HepG2 (cell line): ENCODE data around the gene PPP1CC. TPM values are rescaled to one million over a fixed set of nuclear protein-coding genes. Genes with fewer than 3 reads are reported as not detected.
"Not testable (repeated sequence)": the region's sequence is repeated elsewhere in the genome, so short reads cannot be mapped to it uniquely, and the experiment has no call there.

Experiments
- ATAC-seq: fragments of 200-7000 bp; cut with Tn5 transposase; 3 replicates; pipeline ENCODE4 v1.9.1; 2020; ENCODE audit warnings: mild to moderate bottlenecking, moderate library complexity
- BruUV-seq: library from RNA; stranded (reverse); fragments of 400-500 nt; replicated peaks from 2 replicates; lab custom pipeline; 2021; lab: Mats Ljungman, UMichigan
- CTCF ChIA-PET: fragments of 300-600 bp; formaldehyde crosslinking; extraction: SDS; loops from one replicate; lab custom pipeline; 2021; ENCODE audit warnings: low total read pairs, inconsistent platforms, low intra/inter-chr PET ratio; lab: Yijun Ruan, JAX
- POLR2A ChIA-PET: fragments of 350-600 bp; sonication (Branson Sonifier 250); formaldehyde crosslinking; loops from one replicate; lab custom pipeline; 2020; ENCODE audit warnings: antibody characterized with exemption, inconsistent platforms; lab: Yijun Ruan, JAX
- DNase-seq: peaks from one replicate; pipeline ENCODE4 v3.0.0-alpha.2; 2015; ENCODE audit warnings: low spot score
- FAIRE-seq: peaks from 3 replicates; lab custom pipeline; 2011; peaks lifted over from hg19 to GRCh38; lab: Jason Lieb, UNC
- H2AFZ ChIP-seq: one replicate; pipeline ENCODE4 v1.6.1; 2011; ENCODE audit warnings: low read length, inconsistent platforms
- H3K27ac ChIP-seq: fragments of 300-600 bp; 3 replicates; pipeline ENCODE4 v1.8.0; 2011; ENCODE audit warnings: mixed run types, mild to moderate bottlenecking, mixed read lengths, low read length, inconsistent platforms; ENCODE audit not compliant: insufficient read depth; ENCODE audit errors: extremely low read length
- H3K27me3 ChIP-seq, 2 experiments: fragments of 200-600 bp in 1 of 2; 2 replicates in 1 of 2; 3 replicates in 1 of 2; pipeline versions ENCODE4 v1.6.0 to v1.8.0; 2011; ENCODE audit warnings: low read length in 2 of 2, mild to moderate bottlenecking in 2 of 2, moderate library complexity in 2 of 2, inconsistent platforms in 1 of 2; ENCODE audit not compliant: insufficient read depth in 2 of 2, control insufficient read depth in 1 of 2
- H3K36me3 ChIP-seq, 2 experiments: fragments of 200-600 bp in 1 of 2; replicated peaks in 1 of 2; 2 replicates in 1 of 2; 3 replicates in 1 of 2; pipeline versions ENCODE4 v1.5.1 to v1.8.0; 2011; ENCODE audit warnings: low read length in 2 of 2, inconsistent platforms in 1 of 2; ENCODE audit not compliant: insufficient read depth in 2 of 2, control insufficient read depth in 1 of 2
- H3K4me1 ChIP-seq: 2 replicates; pipeline ENCODE4 v1.5.1; 2012; ENCODE audit warnings: low read length, inconsistent platforms; ENCODE audit not compliant: insufficient read depth
- H3K4me2 ChIP-seq: 2 replicates; pipeline ENCODE4 v1.6.0; 2011; ENCODE audit warnings: low read depth, low read length, inconsistent platforms
- H3K4me3 ChIP-seq, 3 experiments: fragments of 200-600 bp in 1 of 3; sonication (generic), shearing (Covaris generic) in 1 of 3; replicated peaks in 1 of 3; 2 replicates each; pipeline ENCODE4 v1.5.1; 2011 to 2016; ENCODE audit warnings: low read length in 3 of 3, inconsistent platforms in 2 of 3, low read depth in 2 of 3, mild to moderate bottlenecking in 2 of 3, control low read depth in 1 of 3, mixed read lengths in 1 of 3; ENCODE audit not compliant: insufficient read depth in 1 of 3
- H3K79me2 ChIP-seq: one replicate; pipeline ENCODE4 v1.6.1; 2011; ENCODE audit warnings: low read length, inconsistent platforms; ENCODE audit not compliant: insufficient read depth
- H3K9ac ChIP-seq: 2 replicates; pipeline ENCODE4 v1.6.0; 2011; ENCODE audit warnings: mild to moderate bottlenecking, low read depth, low read length, inconsistent platforms; ENCODE audit not compliant: insufficient read depth
- H3K9me3 ChIP-seq: 2 replicates; pipeline ENCODE4 v1.5.1; 2012; ENCODE audit warnings: mild to moderate bottlenecking, low read length
- H4K20me1 ChIP-seq: 2 replicates; pipeline ENCODE4 v1.6.0; 2011; ENCODE audit warnings: inconsistent platforms, mild to moderate bottlenecking, low read length, moderate library complexity; ENCODE audit not compliant: insufficient read depth
- DR1 ChIP-seq: sonication (generic); formaldehyde crosslinking; IDR thresholded peaks from 2 replicates; pipeline ENCODE4 v1.8.0; 2021; ENCODE audit warnings: mild to moderate bottlenecking, missing genetic modification reagents, inconsistent platforms
- MBNL3 ChIP-seq: fragments of 250-450 bp; sonication (Bioruptor Pico); conservative IDR thresholded peaks from 2 replicates; pipeline ENCODE4 v1.8.0; 2022; ENCODE audit warnings: mild to moderate bottlenecking, inconsistent platforms
- PHF5A ChIP-seq: IDR thresholded peaks from one replicate; pipeline ENCODE4 v1.6.1; 2018; ENCODE audit warnings: low read depth, missing genetic modification reagents; ENCODE audit not compliant: unreplicated experiment
- SALL2 ChIP-seq: sonication (generic); formaldehyde crosslinking; IDR thresholded peaks from 2 replicates; pipeline ENCODE4 v1.8.1; 2023; ENCODE audit warnings: mild to moderate bottlenecking, missing genetic modification reagents, inconsistent platforms
- ZNF282 ChIP-seq: fragments of 450-650 bp; IDR thresholded peaks from 2 replicates; pipeline ENCODE4 v1.6.1; 2018; ENCODE audit not compliant: partially characterized antibody
- ZNF557 ChIP-seq: sonication (generic); formaldehyde crosslinking; IDR thresholded peaks from 2 replicates; pipeline ENCODE4 v1.4.0; 2020; ENCODE audit warnings: missing genetic modification reagents
- WGBS: methylation state at CpG from one replicate; pipeline ENCODE4 v1.1.6; 2017; ENCODE audit warnings: low lambda C conversion rate; 5-methylcytosine and 5-hydroxymethylcytosine counted together
- in situ Hi-C: cut with HindIII; loops from 2 replicates; pipeline ENCODE4 v1.10.0; 2017; ENCODE audit warnings: low pct_unique_long_range_greater_than_20kb; ENCODE audit not compliant: extremely low pct_ligation_motif_present
- intact Hi-C: fragments of 100-400 bp; cut with micrococcal nuclease; formaldehyde crosslinking; loops from one replicate; pipeline ENCODE4 v1.10.0; 2022; ENCODE audit not compliant: unreplicated experiment
- polyA plus RNA-seq, 8 experiments: library from polyadenylated mRNA; depleted of rRNA in 3 of 8; stranded (reverse) in 7 of 8; unstranded in 1 of 8; fragments of >200 nt; fragmentation: Illumina TruSeq in 4 of 8; extraction: Trizol in 4 of 8; gene quantifications; 2 replicates each; pipeline versions ENCODE4 v1.2.1 to v1.2.3, GENCODE V29; 2011 to 2016; ENCODE audit warnings: low read depth in 4 of 8, missing spikeins in 1 of 8, mixed read lengths in 1 of 8; ENCODE audit not compliant: insufficient read depth in 1 of 8
- total RNA-seq, 5 experiments: library from RNA; depleted of rRNA; stranded (reverse); fragments of >200 nt; fragmentation: Illumina TruSeq; extraction: Trizol; gene quantifications; 2 replicates each; pipeline ENCODE4 v1.2.3, GENCODE V29; 2016; ENCODE audit warnings: low read depth in 1 of 5
- TF ChIP-seq, protein P1 (sequence below): sonication (generic); formaldehyde crosslinking; conservative IDR thresholded peaks from 2 replicates; pipeline ENCODE4 v1.4.0; 2020; ENCODE audit warnings: missing genetic modification reagents

PPP1CC gene
- total and polyA plus RNA-seq, 2 of the 13 experiments (the other 11 are each of a cell fraction or from before 2014, with no cell fraction given): 178 to 187 TPM

DNA sequence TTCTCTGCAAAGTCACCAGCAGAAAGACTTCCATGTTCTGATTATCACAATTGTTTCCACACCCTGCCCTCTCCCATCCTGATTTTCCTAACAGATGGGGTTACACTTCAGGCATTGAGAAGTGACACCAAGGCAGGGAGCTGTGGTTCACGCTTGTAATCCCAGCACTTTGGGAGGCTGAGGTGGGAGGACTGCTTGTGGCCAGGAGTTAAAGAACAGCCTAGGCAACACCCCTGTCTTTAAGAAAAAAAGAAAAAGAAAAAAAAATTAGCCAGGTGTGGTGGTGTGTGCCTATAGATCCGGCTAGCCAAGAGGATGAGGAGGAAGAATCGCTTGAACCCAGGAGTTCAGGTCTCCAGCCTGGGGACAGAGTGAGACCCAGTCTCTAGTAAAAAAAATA, 5.2 kb downstream of the PPP1CC start (continued):
- TF ChIP-seq SALL2 (CRISPR knock-in tag) (no peak), MBNL3 (CRISPR knock-in tag) (no peak), DR1 (no peak), ZNF282 (no peak), ZNF557 (CRISPR knock-in tag) (no peak), PHF5A (CRISPR knock-in tag) (no peak)
- TF ChIP-seq, protein P1, sequence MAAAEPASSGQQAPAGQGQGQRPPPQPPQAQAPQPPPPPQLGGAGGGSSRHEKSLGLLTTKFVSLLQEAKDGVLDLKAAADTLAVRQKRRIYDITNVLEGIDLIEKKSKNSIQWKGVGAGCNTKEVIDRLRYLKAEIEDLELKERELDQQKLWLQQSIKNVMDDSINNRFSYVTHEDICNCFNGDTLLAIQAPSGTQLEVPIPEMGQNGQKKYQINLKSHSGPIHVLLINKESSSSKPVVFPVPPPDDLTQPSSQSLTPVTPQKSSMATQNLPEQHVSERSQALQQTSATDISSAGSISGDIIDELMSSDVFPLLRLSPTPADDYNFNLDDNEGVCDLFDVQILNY (CRISPR knock-in tag): no peak

DNA sequence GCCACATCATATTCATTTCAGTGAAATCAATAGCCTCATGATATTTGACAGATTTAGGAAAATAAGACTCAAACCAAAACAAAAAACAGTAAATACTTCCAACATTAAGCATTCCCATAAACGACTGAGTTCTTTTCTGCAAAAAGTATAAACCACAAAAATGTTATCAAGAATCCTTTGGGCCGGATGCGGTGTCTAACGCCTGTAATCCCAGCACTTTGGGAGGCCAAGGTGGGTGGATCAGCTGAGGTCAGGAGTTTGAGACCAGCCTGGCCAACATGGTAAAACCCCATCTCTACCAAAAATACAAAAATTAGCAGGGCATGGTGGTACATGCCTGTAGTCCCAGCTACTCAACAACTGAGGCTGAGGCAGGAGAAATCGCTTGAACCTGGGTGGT, 5.7 kb downstream of the PPP1CC start:
- in situ Hi-C loops, ATAC-seq, H3K9ac ChIP-seq, H3K27me3 ChIP-seq, H3K4me2 ChIP-seq, H3K27ac ChIP-seq, CTCF ChIA-PET, BruUV-seq, H2AFZ ChIP-seq, intact Hi-C loops, POLR2A ChIA-PET, H3K4me3 ChIP-seq, H3K9me3 ChIP-seq, FAIRE-seq, DNase-seq: not testable (repeated sequence)
- H4K20me1 ChIP-seq: peaks cover 97% of the 10 kb centered on the region
- H3K4me1 ChIP-seq: peaks cover 76% of the 10 kb centered on the region
- 91% methylated on average over 5 of the region's 5 CpGs for WGBS
- peaks cover 4 to 31% of the 10 kb centered on the region in 2 experiments for H3K36me3 ChIP-seq
- peaks cover 97% of the 10 kb centered on the region for H3K79me2 ChIP-seq
